ENCODE data around the gene SIVA1.

The SIVA1 gene

GRCh38 chr14:104752735-104753527 is at the start of gene SIVA1:
Gene SIVA1 (plus strand): TSS chr14:104753147. CDS start chr14:104753202, 55 bp downstream.
- ATAC-seq (ENCODE audit: low read depth), result peak; percentile 86
- Histone ChIP-seq H3K4me1 (ENCODE audit: insufficient read depth, poor library complexity, severe bottlenecking) (peaks cover 24% of the 10 kb centered on the region), H3K27ac (ENCODE audit: poor library complexity, severe bottlenecking) (peak within 1 kb of the TSS; percentile 55), H3K9me3 (ENCODE audit: severe bottlenecking) (no peaks in the 10 kb centered on the region), H3K4me3 (ENCODE audit: severe bottlenecking) (peak within 1 kb of the TSS; percentile 81), H3K36me3 (ENCODE audit: low read depth) (peaks cover 32% of the 10 kb centered on the region), H3K27me3 (ENCODE audit: insufficient read depth, poor library complexity, severe bottlenecking) (no peaks in the 10 kb centered on the region)
- no peak for TF ChIP-seq CTCF (IDR thresholded peaks at IDR 0.05; ENCODE audit: poor library complexity, severe bottlenecking)
- DNase-seq (ENCODE audit: low spot score), result peak; percentile 100

- H3K27ac ChIP-seq (ENCODE audit: poor library complexity, severe bottlenecking), result no peak overlapping the region
- TF ChIP-seq CTCF (IDR thresholded peaks at IDR 0.05; ENCODE audit: poor library complexity, severe bottlenecking), result no peak
- ATAC-seq (ENCODE audit: low read depth), result no peak
- DNase-seq (ENCODE audit: low spot score), result no peak
- H3K4me1 ChIP-seq (ENCODE audit: insufficient read depth, poor library complexity, severe bottlenecking), result no peaks in the 10 kb centered on the region
- H3K9me3 ChIP-seq (ENCODE audit: severe bottlenecking), result no peaks in the 10 kb centered on the region
- H3K27me3 ChIP-seq (ENCODE audit: insufficient read depth, poor library complexity, severe bottlenecking), result no peaks in the 10 kb centered on the region
- no peak overlapping the region for H3K4me3 ChIP-seq (ENCODE audit: severe bottlenecking)
- H3K36me3 ChIP-seq (ENCODE audit: low read depth), result peaks cover 72% of the 10 kb centered on the region
Measured at GRCh38 chr14:104703269-104703668, 49.7 kb upstream of the SIVA1 start.

GRCh38 chr14:104704252-104704651 is 48.7 kb upstream of the SIVA1 start:
- peaks cover 75% of the 10 kb centered on the region for H3K36me3 ChIP-seq (ENCODE audit: low read depth)
- no peak for ATAC-seq (ENCODE audit: low read depth)
- no peak for TF ChIP-seq CTCF (IDR thresholded peaks at IDR 0.05; ENCODE audit: poor library complexity, severe bottlenecking)

GRCh38 chr14:104705340-104706047 is 47.5 kb upstream of the SIVA1 start:
- H3K4me3 ChIP-seq (ENCODE audit: severe bottlenecking), result no peak overlapping the region
- no peaks in the 10 kb centered on the region for H3K4me1 ChIP-seq (ENCODE audit: insufficient read depth, poor library complexity, severe bottlenecking)
- DNase-seq (ENCODE audit: low spot score) (no peak), ATAC-seq (ENCODE audit: low read depth) (peak; percentile 10; the same call in 1 of the 3 replicates)
- TF ChIP-seq CTCF (IDR thresholded peaks at IDR 0.05; ENCODE audit: poor library complexity, severe bottlenecking), result no peak
- no peak overlapping the region for H3K27ac ChIP-seq (ENCODE audit: poor library complexity, severe bottlenecking)
- no peaks in the 10 kb centered on the region for H3K27me3 ChIP-seq (ENCODE audit: insufficient read depth, poor library complexity, severe bottlenecking)
- peaks cover 75% of the 10 kb centered on the region for H3K36me3 ChIP-seq (ENCODE audit: low read depth)
- no peaks in the 10 kb centered on the region for H3K9me3 ChIP-seq (ENCODE audit: severe bottlenecking)

More at GRCh38 chr14:104704252-104704651, 48.7 kb upstream of the SIVA1 start:
- H3K9me3 ChIP-seq (ENCODE audit: severe bottlenecking), result no peaks in the 10 kb centered on the region
- H3K4me3 ChIP-seq (ENCODE audit: severe bottlenecking), result no peak overlapping the region
- no peak overlapping the region for H3K27ac ChIP-seq (ENCODE audit: poor library complexity, severe bottlenecking)
- no peak for DNase-seq (ENCODE audit: low spot score)
- H3K27me3 ChIP-seq (ENCODE audit: insufficient read depth, poor library complexity, severe bottlenecking), result no peaks in the 10 kb centered on the region
- H3K4me1 ChIP-seq (ENCODE audit: insufficient read depth, poor library complexity, severe bottlenecking), result no peaks in the 10 kb centered on the region
